Glutamatergic neuron (in vitro differentiated cells): Measurements from ENCODE around the gene DIP2B. TPM values are rescaled to one million over a fixed set of nuclear protein-coding genes. Genes with fewer than 3 reads are reported as not detected.

ENCODE experiments used
- DNase-seq: peaks from one replicate; pipeline ENCODE4 v3.0.0; 2022
- H3K27ac Mint-ChIP-seq: one replicate; pipeline ENCODE4 v1.8.0; 2020; ENCODE audit warnings: mild to moderate bottlenecking, mixed read lengths, inconsistent platforms; ENCODE audit not compliant: unreplicated experiment
- H3K27me3 Mint-ChIP-seq: one replicate; pipeline ENCODE4 v1.8.0; 2020; ENCODE audit warnings: mild to moderate bottlenecking, moderate library complexity, mixed read lengths, inconsistent platforms; ENCODE audit not compliant: unreplicated experiment
- H3K36me3 Mint-ChIP-seq: one replicate; pipeline ENCODE4 v1.8.0; 2020; ENCODE audit warnings: mild to moderate bottlenecking, mixed read lengths, inconsistent platforms; ENCODE audit not compliant: unreplicated experiment
- H3K4me1 Mint-ChIP-seq: one replicate; pipeline ENCODE4 v1.8.0; 2020; ENCODE audit warnings: mild to moderate bottlenecking, low read depth, mixed read lengths, inconsistent platforms; ENCODE audit not compliant: unreplicated experiment
- H3K4me3 Mint-ChIP-seq: one replicate; pipeline ENCODE4 v1.8.0; 2020; ENCODE audit warnings: mild to moderate bottlenecking, mixed read lengths, inconsistent platforms; ENCODE audit not compliant: unreplicated experiment
- H3K9me3 Mint-ChIP-seq: one replicate; pipeline ENCODE4 v1.8.0; 2020; ENCODE audit warnings: mild to moderate bottlenecking, moderate library complexity, mixed read lengths, inconsistent platforms; ENCODE audit not compliant: unreplicated experiment
- CTCF ChIP-seq: fragments of 200-600 bp; sonication (generic); IDR thresholded peaks from one replicate; pipeline ENCODE4 v1.5.0; 2021; ENCODE audit not compliant: partially characterized antibody, unreplicated experiment
- total RNA-seq: library from RNA; stranded (reverse); fragmentation: NEBNext Ultra II Directional; extraction: Animal tissue kit (Norgen Biotek cat#: 25700); gene quantifications from one replicate; pipeline ENCODE4 v1.2.1, GENCODE V29; 2021; ENCODE audit not compliant: unreplicated experiment

Gene DIP2B
- total RNA-seq, 1 donor from 2014 or later: 37.3 TPM

DNA sequence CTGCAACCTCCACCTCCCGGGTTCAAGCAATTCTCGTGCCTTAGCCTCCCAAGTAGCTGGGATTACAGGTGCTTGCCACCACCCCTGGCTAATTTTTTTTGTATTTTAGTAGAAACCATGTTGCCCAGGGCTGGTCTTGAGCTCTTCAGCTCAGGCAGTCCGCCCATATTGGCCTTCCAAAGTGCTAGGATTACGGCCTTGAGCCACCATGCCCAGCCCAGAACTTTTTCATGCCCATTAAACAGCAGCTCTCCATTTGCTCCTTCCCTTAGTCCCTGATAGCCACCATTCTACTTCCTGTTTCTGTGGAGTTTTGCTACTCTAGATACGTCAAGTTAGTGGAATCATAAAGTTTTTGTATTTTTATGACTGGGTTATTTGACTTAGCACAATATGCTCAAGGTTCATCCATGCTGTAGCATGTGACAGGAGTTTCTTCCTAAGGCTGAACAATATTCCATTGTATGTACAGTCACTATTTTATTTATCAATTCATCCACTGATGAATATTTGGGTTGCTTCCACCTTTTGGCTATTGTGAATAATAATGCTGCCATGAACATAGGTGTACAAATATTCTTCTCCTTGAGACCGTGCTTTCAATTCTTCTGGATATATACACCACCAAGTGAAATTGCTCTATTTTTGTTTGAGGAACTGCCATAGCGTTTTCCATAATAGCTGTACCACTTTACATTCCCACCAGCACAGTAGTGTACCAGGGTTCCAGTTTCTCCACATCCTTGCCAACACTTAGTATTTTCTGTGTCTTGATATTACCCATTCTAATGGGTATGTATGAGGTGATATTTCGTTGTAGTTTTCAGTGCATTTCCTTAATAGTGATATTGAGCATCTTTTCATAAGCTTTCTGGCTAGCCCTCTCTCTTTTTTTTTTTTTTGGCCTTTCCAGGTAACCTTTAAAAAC is 274.1 kb downstream of the DIP2B start:
- H3K4me1 Mint-ChIP-seq: no peaks in the 10 kb centered on the region

DNA sequence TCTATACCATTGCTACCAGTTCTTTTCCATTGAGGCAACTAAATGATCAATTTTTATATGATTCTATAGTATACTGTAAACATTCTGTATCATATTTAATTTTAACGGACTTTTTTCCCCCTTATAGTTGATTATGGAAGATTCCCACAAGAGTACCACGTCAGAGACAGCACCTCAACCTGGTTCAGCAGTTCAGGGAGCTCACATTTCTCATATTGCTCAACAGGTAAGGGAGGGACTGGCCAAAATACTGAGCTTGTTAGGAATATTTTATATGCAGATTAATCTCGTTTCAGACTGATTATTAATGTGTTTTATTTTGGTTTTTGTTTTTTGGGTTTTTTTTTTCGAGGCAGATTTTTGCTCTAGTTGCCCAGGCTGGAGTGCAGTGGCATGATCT is 275.2 kb downstream of the DIP2B start:
- H3K27me3 Mint-ChIP-seq: peaks cover 2% of the 10 kb centered on the region
- H3K9me3 Mint-ChIP-seq: no peaks in the 10 kb centered on the region
- no peak for DNase-seq
- no peak overlapping the region for H3K27ac Mint-ChIP-seq
- H3K4me1 Mint-ChIP-seq: no peaks in the 10 kb centered on the region
- H3K36me3 Mint-ChIP-seq: no peaks in the 10 kb centered on the region
- no peak overlapping the region for H3K4me3 Mint-ChIP-seq
- TF ChIP-seq CTCF: no peak

More for the DNA sequence above, 274.1 kb downstream of the DIP2B start:
- TF ChIP-seq CTCF: no peak
- Mint-ChIP-seq H3K36me3 (no peaks in the 10 kb centered on the region), H3K27me3 (peaks cover 2% of the 10 kb centered on the region), H3K9me3 (no peaks in the 10 kb centered on the region), H3K4me3 (no peak overlapping the region), H3K27ac (no peak overlapping the region)
- no peak for DNase-seq

DNA sequence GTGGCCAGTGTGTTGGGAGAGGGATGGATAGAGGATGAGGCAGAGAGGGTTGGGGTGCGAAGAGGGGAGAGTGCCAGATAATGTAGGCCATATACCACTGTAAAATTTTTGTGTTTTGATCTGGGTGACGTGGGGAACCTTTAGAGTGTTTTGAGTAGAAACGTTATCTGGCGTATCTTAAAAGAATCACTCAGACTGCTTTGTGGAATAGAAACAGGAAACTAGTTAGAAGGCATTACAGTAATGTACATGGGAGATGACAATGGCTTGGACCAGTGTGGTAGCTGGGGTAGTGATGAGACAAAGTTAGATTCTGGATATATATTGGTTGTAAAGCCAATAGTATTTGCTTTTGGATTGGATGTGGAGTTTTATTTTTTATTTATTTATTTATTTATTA is 279.7 kb downstream of the DIP2B start:
- Mint-ChIP-seq H3K27me3 (no peaks in the 10 kb centered on the region), H3K36me3 (peaks cover 10% of the 10 kb centered on the region), H3K4me1 (no peaks in the 10 kb centered on the region), H3K4me3 (no peak overlapping the region), H3K9me3 (no peaks in the 10 kb centered on the region), H3K27ac (no peak overlapping the region)
- DNase-seq: no peak
- no peak for TF ChIP-seq CTCF

- Mint-ChIP-seq H3K9me3 (no peaks in the 10 kb centered on the region), H3K36me3 (peaks cover 10% of the 10 kb centered on the region), H3K27me3 (no peaks in the 10 kb centered on the region), H3K27ac (no peak overlapping the region), H3K4me1 (no peaks in the 10 kb centered on the region), H3K4me3 (no peak overlapping the region)
- TF ChIP-seq CTCF: no peak
- no peak for DNase-seq
These were observed 280.7 kb downstream of the DIP2B start for GRCh38 chr12:50785406-50786001.
